Measurements from ENCODE around the gene EMCN.

The EMCN gene, protein sequence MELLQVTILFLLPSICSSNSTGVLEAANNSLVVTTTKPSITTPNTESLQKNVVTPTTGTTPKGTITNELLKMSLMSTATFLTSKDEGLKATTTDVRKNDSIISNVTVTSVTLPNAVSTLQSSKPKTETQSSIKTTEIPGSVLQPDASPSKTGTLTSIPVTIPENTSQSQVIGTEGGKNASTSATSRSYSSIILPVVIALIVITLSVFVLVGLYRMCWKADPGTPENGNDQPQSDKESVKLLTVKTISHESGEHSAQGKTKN

DNA sequence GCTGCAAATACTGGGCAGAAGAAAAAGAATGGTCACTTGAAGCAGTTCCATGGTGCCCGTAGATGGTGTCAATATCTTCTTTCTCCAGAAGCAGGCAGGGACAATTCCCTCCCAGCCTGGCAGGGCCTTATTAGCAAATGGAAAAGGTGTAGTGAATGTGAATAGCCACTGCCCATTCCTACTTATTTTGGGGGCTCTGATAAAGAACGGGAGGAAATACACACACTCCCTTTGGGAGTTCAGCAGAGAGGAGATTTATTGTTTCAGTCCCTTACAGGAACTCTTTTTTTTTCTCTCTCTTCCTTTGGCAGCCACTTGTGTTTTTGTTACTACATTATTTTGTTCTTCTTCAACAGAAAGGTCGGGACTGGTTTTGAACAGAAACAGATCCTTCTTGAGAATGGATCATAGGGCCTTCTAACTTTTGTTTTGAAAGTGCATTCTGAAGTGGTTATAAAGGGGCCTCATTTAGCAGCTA, at the start of gene EMCN:
TSS of gene EMCN (minus strand) at position 159 of the 478 bp plus-strand sequence. CDS start at position 51, 108 bp downstream.
- H3K27ac ChIP-seq (ENCODE audit: low read depth, low read length), result no peak within 1 kb of the TSS

DNA sequence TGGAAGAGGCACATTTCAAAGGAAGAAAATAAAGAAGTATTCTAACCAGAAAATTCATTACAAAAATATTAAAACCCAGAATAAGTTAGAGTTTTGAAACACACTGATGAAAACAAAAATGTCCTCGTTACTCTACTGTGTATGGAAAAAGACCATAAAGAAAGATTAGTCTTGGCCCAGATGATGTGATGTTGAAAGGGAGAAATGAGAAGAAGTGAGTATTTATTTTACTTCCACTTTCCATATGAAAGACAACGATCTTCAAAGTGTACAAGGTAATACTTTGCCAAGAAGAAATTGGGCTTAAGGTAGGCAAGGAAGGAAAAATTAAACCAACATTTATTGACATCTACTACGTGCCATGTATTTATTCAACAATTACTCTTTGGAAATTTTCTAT, 48.6 kb upstream of the EMCN start:
- Histone ChIP-seq H3K9me3 (ENCODE audit: control insufficient read depth in 1 of 2, low read length in 2 of 2) (no peaks in the 10 kb centered on the region), H3K27me3 (ENCODE audit: control insufficient read depth in 1 of 2, insufficient read depth in 2 of 2, low read length in 2 of 2) (no peaks in the 10 kb centered on the region), H3K9ac (ENCODE audit: low read depth in 1 of 2, low read length in 2 of 2) (no peak overlapping the region), H3K4me3 (ENCODE audit: low read depth in 1 of 2, low read length in 2 of 2) (no peak overlapping the region), H3K4me1 (ENCODE audit: control insufficient read depth in 1 of 2, insufficient read depth in 2 of 2, low read length in 2 of 2) (no peaks in the 10 kb centered on the region), H3K36me3 (ENCODE audit: control insufficient read depth in 1 of 2, insufficient read depth in 2 of 2, low read length in 2 of 2) (no peaks in the 10 kb centered on the region), H3K27ac (ENCODE audit: low read depth, low read length) (no peak overlapping the region)

More for the DNA sequence above, at the start of gene EMCN:
- Histone ChIP-seq H3K4me1 (ENCODE audit: control insufficient read depth in 1 of 2, insufficient read depth in 2 of 2, low read length in 2 of 2) (no peaks in the 10 kb centered on the region), H3K9ac (ENCODE audit: low read depth in 1 of 2, low read length in 2 of 2) (no peak within 1 kb of the TSS), H3K9me3 (ENCODE audit: control insufficient read depth in 1 of 2, low read length in 2 of 2) (no peaks in the 10 kb centered on the region), H3K27me3 (ENCODE audit: control insufficient read depth in 1 of 2, insufficient read depth in 2 of 2, low read length in 2 of 2) (no peaks in the 10 kb centered on the region), H3K36me3 (ENCODE audit: control insufficient read depth in 1 of 2, insufficient read depth in 2 of 2, low read length in 2 of 2) (no peaks in the 10 kb centered on the region), H3K4me3 (ENCODE audit: low read depth in 1 of 2, low read length in 2 of 2) (no peak within 1 kb of the TSS)

DNA sequence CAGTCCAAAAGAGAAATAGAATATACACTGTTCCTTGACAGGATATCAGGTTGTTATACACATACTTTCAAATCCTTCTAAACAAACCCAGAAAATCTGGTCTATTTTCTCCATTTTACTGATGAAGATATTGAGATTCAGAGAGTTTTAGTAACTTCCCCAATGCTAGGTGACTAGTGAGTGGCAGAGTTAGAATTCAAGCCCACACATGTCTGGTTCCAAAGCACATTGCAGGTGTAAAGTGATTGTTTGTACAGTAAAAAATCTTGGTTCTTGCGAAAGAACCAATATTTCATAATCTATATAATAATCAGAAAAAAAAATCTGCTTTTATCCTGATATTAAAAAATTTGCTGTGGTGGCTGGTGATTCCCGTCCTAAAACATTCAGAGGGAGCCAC, 39.5 kb upstream of the EMCN start:
- Histone ChIP-seq H3K36me3 (ENCODE audit: control insufficient read depth in 1 of 2, insufficient read depth in 2 of 2, low read length in 2 of 2) (no peaks in the 10 kb centered on the region), H3K4me1 (ENCODE audit: control insufficient read depth in 1 of 2, insufficient read depth in 2 of 2, low read length in 2 of 2) (no peaks in the 10 kb centered on the region), H3K9me3 (ENCODE audit: control insufficient read depth in 1 of 2, low read length in 2 of 2) (no peaks in the 10 kb centered on the region)

DNA sequence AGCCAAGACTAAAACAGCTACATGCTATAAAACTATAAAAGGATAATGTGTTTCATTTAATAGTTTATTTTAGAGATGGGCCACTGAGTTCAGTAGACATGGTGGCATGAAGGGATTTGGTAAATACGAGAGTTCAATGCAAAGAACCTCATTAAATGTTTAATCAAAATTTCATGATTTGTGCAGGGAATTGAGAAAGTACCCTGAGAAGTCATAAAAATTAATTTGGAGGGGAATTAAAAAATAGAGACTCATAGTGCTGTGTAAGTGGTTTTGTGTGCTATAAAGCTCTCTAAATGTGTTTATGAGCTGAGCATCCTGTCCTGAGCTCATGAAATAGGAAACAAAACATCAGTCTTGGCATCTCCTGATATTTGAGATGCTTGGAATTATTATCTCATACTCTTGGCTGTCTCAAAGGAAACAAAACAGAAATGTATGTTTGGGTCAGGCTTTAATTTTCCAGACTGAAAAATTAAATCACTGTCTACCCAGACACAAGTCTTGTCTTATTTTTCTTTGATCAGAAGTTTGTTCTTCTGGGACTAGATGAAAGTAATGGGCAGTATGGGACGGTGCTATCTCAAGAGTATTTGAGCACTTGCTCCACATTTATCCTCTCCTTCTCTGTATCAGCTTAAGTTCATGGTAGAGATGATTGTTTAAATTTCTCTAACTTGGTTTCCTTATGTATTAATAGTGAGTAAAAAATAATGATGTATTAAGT, 38.0 kb upstream of the EMCN start:
- H3K27ac ChIP-seq (ENCODE audit: low read depth, low read length), result no peak overlapping the region
- no peaks in the 10 kb centered on the region for H3K4me1 ChIP-seq (ENCODE audit: control insufficient read depth in 1 of 2, insufficient read depth in 2 of 2, low read length in 2 of 2)
- H3K4me3 ChIP-seq (ENCODE audit: low read depth in 1 of 2, low read length in 2 of 2), result no peak overlapping the region
- no peaks in the 10 kb centered on the region for H3K36me3 ChIP-seq (ENCODE audit: control insufficient read depth in 1 of 2, insufficient read depth in 2 of 2, low read length in 2 of 2)
- H3K9me3 ChIP-seq (ENCODE audit: control insufficient read depth in 1 of 2, low read length in 2 of 2), result no peaks in the 10 kb centered on the region
- H3K9ac ChIP-seq (ENCODE audit: low read depth in 1 of 2, low read length in 2 of 2), result no peak overlapping the region
- H3K27me3 ChIP-seq (ENCODE audit: control insufficient read depth in 1 of 2, insufficient read depth in 2 of 2, low read length in 2 of 2), result no peaks in the 10 kb centered on the region

More for the DNA sequence above, 39.5 kb upstream of the EMCN start:
- H3K4me3 ChIP-seq (ENCODE audit: low read depth in 1 of 2, low read length in 2 of 2), result no peak overlapping the region
- H3K9ac ChIP-seq (ENCODE audit: low read depth in 1 of 2, low read length in 2 of 2), result no peak overlapping the region
- no peak overlapping the region for H3K27ac ChIP-seq (ENCODE audit: low read depth, low read length)
- H3K27me3 ChIP-seq (ENCODE audit: control insufficient read depth in 1 of 2, insufficient read depth in 2 of 2, low read length in 2 of 2), result no peaks in the 10 kb centered on the region

DNA sequence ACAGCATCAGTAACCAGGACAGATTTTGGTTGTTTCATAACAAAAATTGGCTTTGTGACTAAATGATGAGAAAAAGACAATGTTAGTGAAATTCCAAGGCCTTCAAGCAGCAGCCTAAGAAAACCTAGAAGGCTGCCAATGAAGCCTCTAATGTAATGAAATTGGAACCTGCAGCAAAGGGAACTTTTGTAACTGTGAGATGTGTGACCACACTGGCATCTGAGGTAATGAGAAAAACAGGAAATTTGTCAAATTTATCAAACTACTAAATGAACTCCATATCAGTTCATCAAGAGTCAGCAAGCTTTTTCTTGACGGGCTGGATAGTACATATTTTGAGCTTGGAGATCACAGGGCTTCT, 30.4 kb upstream of the EMCN start:
- H3K27ac ChIP-seq (ENCODE audit: low read depth, low read length), result no peak overlapping the region
- no peaks in the 10 kb centered on the region for H3K36me3 ChIP-seq (ENCODE audit: control insufficient read depth in 1 of 2, insufficient read depth in 2 of 2, low read length in 2 of 2)
- H3K9ac ChIP-seq (ENCODE audit: low read depth in 1 of 2, low read length in 2 of 2), result no peak overlapping the region
- no peaks in the 10 kb centered on the region for H3K27me3 ChIP-seq (ENCODE audit: control insufficient read depth in 1 of 2, insufficient read depth in 2 of 2, low read length in 2 of 2)
- no peaks in the 10 kb centered on the region for H3K9me3 ChIP-seq (ENCODE audit: control insufficient read depth in 1 of 2, low read length in 2 of 2)
- no peaks in the 10 kb centered on the region for H3K4me1 ChIP-seq (ENCODE audit: control insufficient read depth in 1 of 2, insufficient read depth in 2 of 2, low read length in 2 of 2)
- no peak overlapping the region for H3K4me3 ChIP-seq (ENCODE audit: low read depth in 1 of 2, low read length in 2 of 2)

GRCh38 chr4:100547541-100548199, 29.8 kb upstream of the EMCN start:
- no peaks in the 10 kb centered on the region for H3K9me3 ChIP-seq (ENCODE audit: control insufficient read depth in 1 of 2, low read length in 2 of 2)
- no peak overlapping the region for H3K4me3 ChIP-seq (ENCODE audit: low read depth in 1 of 2, low read length in 2 of 2)
- H3K4me1 ChIP-seq (ENCODE audit: control insufficient read depth in 1 of 2, insufficient read depth in 2 of 2, low read length in 2 of 2), result no peaks in the 10 kb centered on the region
- H3K27ac ChIP-seq (ENCODE audit: low read depth, low read length), result no peak overlapping the region
- no peaks in the 10 kb centered on the region for H3K27me3 ChIP-seq (ENCODE audit: control insufficient read depth in 1 of 2, insufficient read depth in 2 of 2, low read length in 2 of 2)
- H3K36me3 ChIP-seq (ENCODE audit: control insufficient read depth in 1 of 2, insufficient read depth in 2 of 2, low read length in 2 of 2), result no peaks in the 10 kb centered on the region
- H3K9ac ChIP-seq (ENCODE audit: low read depth in 1 of 2, low read length in 2 of 2), result no peak overlapping the region

DNA sequence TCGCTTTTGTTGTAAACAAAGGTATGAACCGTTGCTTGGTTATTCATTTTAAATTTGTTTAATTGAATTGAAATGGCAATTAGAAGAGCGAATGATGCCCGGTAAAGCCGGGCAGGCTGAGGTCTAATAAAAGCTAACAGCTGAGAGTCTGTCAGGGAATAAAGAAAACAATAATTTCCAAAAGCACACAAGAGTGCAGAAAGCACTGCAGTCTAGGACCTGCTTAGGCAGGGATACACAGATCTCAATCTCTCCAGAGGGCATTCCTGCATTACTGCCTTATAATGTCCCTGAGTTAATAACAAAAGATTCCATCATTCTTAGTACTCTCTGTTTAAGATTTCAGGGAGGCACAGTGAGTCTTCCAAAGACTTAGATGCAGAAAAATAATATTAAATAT, 27.6 kb upstream of the EMCN start:
- no peaks in the 10 kb centered on the region for H3K9me3 ChIP-seq (ENCODE audit: control insufficient read depth in 1 of 2, low read length in 2 of 2)
- no peaks in the 10 kb centered on the region for H3K27me3 ChIP-seq (ENCODE audit: control insufficient read depth in 1 of 2, insufficient read depth in 2 of 2, low read length in 2 of 2)
- H3K4me1 ChIP-seq (ENCODE audit: control insufficient read depth in 1 of 2, insufficient read depth in 2 of 2, low read length in 2 of 2), result no peaks in the 10 kb centered on the region
- H3K4me3 ChIP-seq (ENCODE audit: low read depth in 1 of 2, low read length in 2 of 2), result no peak overlapping the region
- no peaks in the 10 kb centered on the region for H3K36me3 ChIP-seq (ENCODE audit: control insufficient read depth in 1 of 2, insufficient read depth in 2 of 2, low read length in 2 of 2)
- no peak overlapping the region for H3K9ac ChIP-seq (ENCODE audit: low read depth in 1 of 2, low read length in 2 of 2)
- H3K27ac ChIP-seq (ENCODE audit: low read depth, low read length), result no peak overlapping the region

DNA sequence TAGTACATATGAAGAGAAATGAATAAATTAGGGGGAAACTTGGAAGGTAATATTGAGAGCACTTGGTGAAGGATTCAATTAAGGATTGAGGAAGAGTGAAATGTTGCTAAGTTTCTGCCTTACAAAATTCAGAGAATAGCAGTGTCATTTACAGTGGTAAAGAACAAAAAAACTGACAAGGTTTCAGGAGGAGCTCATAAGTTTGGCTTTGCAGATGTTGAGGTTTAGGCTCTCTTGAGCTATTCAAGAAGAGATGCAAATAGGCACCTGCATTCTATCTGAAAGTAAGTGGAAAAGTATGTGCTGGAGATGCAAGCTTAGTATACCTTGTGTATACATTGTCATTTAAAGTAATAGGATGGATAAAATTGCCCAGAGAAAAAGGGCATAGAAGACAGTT, 22.3 kb upstream of the EMCN start:
- H3K4me1 ChIP-seq (ENCODE audit: control insufficient read depth in 1 of 2, insufficient read depth in 2 of 2, low read length in 2 of 2), result no peaks in the 10 kb centered on the region
- no peak overlapping the region for H3K9ac ChIP-seq (ENCODE audit: low read depth in 1 of 2, low read length in 2 of 2)
- no peaks in the 10 kb centered on the region for H3K9me3 ChIP-seq (ENCODE audit: control insufficient read depth in 1 of 2, low read length in 2 of 2)
- no peaks in the 10 kb centered on the region for H3K27me3 ChIP-seq (ENCODE audit: control insufficient read depth in 1 of 2, insufficient read depth in 2 of 2, low read length in 2 of 2)
- H3K36me3 ChIP-seq (ENCODE audit: control insufficient read depth in 1 of 2, insufficient read depth in 2 of 2, low read length in 2 of 2), result no peaks in the 10 kb centered on the region
- H3K4me3 ChIP-seq (ENCODE audit: low read depth in 1 of 2, low read length in 2 of 2), result no peak overlapping the region
- no peak overlapping the region for H3K27ac ChIP-seq (ENCODE audit: low read depth, low read length)

- no peak overlapping the region for H3K4me3 ChIP-seq (ENCODE audit: low read depth in 1 of 2, low read length in 2 of 2)
- H3K36me3 ChIP-seq (ENCODE audit: control insufficient read depth in 1 of 2, insufficient read depth in 2 of 2, low read length in 2 of 2), result no peaks in the 10 kb centered on the region
- no peaks in the 10 kb centered on the region for H3K4me1 ChIP-seq (ENCODE audit: control insufficient read depth in 1 of 2, insufficient read depth in 2 of 2, low read length in 2 of 2)
- H3K27me3 ChIP-seq (ENCODE audit: control insufficient read depth in 1 of 2, insufficient read depth in 2 of 2, low read length in 2 of 2), result no peaks in the 10 kb centered on the region
- no peaks in the 10 kb centered on the region for H3K9me3 ChIP-seq (ENCODE audit: control insufficient read depth in 1 of 2, low read length in 2 of 2)
- H3K9ac ChIP-seq (ENCODE audit: low read depth in 1 of 2, low read length in 2 of 2), result no peak overlapping the region
- H3K27ac ChIP-seq (ENCODE audit: low read depth, low read length), result no peak overlapping the region
These were observed 21.9 kb upstream of the EMCN start for GRCh38 chr4:100539706-100540105.

DNA sequence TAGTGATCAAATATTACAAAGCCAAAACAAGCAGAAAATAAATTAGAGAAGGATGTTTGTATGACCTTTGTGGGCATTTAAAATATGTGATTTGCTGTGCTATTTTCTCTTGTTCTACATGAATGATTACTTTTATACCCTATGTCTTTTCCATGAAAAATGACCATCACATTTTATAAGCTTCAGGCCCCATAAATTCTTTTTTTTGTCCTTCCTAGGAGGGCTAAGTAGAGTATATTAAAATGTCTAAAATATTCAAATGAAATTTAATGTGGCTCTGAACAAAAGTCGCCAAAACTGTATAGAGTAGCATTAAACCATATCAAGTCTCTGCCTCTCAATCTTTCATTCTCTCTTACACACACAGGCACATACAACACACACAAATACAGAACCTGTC, 15.9 kb upstream of the EMCN start:
- Histone ChIP-seq H3K27ac (ENCODE audit: low read depth, low read length) (no peak overlapping the region), H3K9me3 (ENCODE audit: control insufficient read depth in 1 of 2, low read length in 2 of 2) (no peaks in the 10 kb centered on the region), H3K9ac (ENCODE audit: low read depth in 1 of 2, low read length in 2 of 2) (no peak overlapping the region), H3K36me3 (ENCODE audit: control insufficient read depth in 1 of 2, insufficient read depth in 2 of 2, low read length in 2 of 2) (no peaks in the 10 kb centered on the region), H3K4me3 (ENCODE audit: low read depth in 1 of 2, low read length in 2 of 2) (no peak overlapping the region), H3K4me1 (ENCODE audit: control insufficient read depth in 1 of 2, insufficient read depth in 2 of 2, low read length in 2 of 2) (no peaks in the 10 kb centered on the region), H3K27me3 (ENCODE audit: control insufficient read depth in 1 of 2, insufficient read depth in 2 of 2, low read length in 2 of 2) (no peaks in the 10 kb centered on the region)
